ENCODE results near the gene RETSAT.
A peak's percentile ranks its signal among the peaks of the same experiment; 100 is the strongest.

The RETSAT gene

DNA sequence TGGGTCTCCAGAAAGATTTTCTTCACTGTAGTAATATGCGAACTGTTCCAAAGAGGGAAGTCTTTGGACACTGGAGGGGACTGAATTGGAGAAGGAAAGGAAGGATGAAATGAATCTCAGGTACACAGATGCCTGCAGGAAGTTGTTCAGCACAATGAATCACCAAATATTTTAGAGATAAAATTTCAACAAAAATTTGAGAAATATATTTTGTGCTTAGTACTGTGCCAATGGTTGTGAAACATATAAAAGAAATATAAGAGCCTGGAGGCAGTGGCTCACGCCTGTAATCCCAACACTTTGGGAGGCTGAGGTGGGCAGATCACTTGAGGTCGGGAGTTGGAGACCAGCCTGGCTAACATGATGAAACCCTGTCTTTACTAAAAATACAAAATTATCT, 3.4 kb upstream of the RETSAT start:
- TF ChIP-seq CTCF (IDR thresholded peaks at IDR 0.05), result no peak
- Mint-ChIP-seq H3K9me3 (no peaks in the 10 kb centered on the region), H3K36me3 (ENCODE audit: low read depth) (peaks cover 21% of the 10 kb centered on the region), H3K27ac (no peak overlapping the region), H3K4me3 (no peak overlapping the region), H3K4me1 (peaks cover 30% of the 10 kb centered on the region), H3K27me3 (ENCODE audit: low read depth, poor library complexity) (no peaks in the 10 kb centered on the region)
- DNase-seq, result no peak

GRCh38 chr2:85356186-85356585, 1.9 kb upstream of the RETSAT start:
- DNase-seq, result no peak
- Mint-ChIP-seq H3K36me3 (ENCODE audit: low read depth) (peaks cover 13% of the 10 kb centered on the region), H3K9me3 (no peaks in the 10 kb centered on the region), H3K4me3 (no peak overlapping the region), H3K27me3 (ENCODE audit: low read depth, poor library complexity) (no peaks in the 10 kb centered on the region), H3K4me1 (peaks cover 30% of the 10 kb centered on the region), H3K27ac (no peak overlapping the region)
- TF ChIP-seq CTCF (IDR thresholded peaks at IDR 0.05), result no peak

DNA sequence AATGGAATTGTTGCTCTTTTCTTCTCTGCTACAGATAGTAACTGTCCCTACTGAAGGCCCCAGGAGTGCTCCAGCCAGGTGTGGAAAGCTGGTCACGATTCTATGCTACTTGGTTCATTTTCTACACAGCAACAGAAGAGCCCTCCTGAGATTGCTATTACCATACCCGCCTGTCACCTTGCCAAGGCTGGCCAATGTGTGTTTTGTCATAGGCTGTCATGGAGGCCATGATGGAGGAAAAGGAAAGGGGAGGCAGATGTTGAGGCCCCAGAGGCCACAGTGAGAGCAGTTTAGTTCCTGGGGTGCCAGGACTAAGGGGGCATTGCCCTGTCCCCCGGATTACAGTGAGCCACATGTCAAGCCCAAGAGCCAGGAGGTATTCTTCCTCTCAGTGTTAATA, 1.2 kb upstream of the RETSAT start:
- no peak for DNase-seq
- H3K4me1 Mint-ChIP-seq, result peaks cover 30% of the 10 kb centered on the region
- peak overlapping the region; percentile 98 for H3K4me3 Mint-ChIP-seq
- peaks cover 19% of the 10 kb centered on the region for H3K36me3 Mint-ChIP-seq (ENCODE audit: low read depth)
- H3K9me3 Mint-ChIP-seq, result no peaks in the 10 kb centered on the region
- no peak overlapping the region for H3K27ac Mint-ChIP-seq
- H3K27me3 Mint-ChIP-seq (ENCODE audit: low read depth, poor library complexity), result no peaks in the 10 kb centered on the region
- no peak for TF ChIP-seq CTCF (IDR thresholded peaks at IDR 0.05)

DNA sequence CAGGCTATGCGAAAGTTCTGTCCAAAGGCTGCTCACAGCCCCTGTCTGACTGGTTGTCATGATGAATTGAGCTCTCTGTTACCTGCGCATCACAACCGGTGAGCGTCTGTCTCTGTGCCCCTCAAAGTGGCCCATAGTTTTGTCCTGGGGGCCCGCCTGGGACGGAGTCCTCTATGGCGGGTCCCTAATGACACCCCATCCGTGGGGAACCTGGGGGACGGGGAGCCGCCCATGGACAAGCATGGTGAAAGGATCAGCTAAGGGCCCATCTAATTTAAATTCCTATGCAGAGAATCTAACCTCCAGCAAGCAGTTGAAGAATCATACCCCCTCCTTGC, 714 bp upstream of the RETSAT start:
- H3K9me3 Mint-ChIP-seq, result no peaks in the 10 kb centered on the region
- peak overlapping the region; percentile 98 for H3K4me3 Mint-ChIP-seq
- no peak for TF ChIP-seq CTCF (IDR thresholded peaks at IDR 0.05)
- peaks cover 23% of the 10 kb centered on the region for H3K36me3 Mint-ChIP-seq (ENCODE audit: low read depth)
- no peaks in the 10 kb centered on the region for H3K27me3 Mint-ChIP-seq (ENCODE audit: low read depth, poor library complexity)
- peaks cover 30% of the 10 kb centered on the region for H3K4me1 Mint-ChIP-seq
- no peak for DNase-seq
- peak overlapping the region; percentile 80 for H3K27ac Mint-ChIP-seq

DNA sequence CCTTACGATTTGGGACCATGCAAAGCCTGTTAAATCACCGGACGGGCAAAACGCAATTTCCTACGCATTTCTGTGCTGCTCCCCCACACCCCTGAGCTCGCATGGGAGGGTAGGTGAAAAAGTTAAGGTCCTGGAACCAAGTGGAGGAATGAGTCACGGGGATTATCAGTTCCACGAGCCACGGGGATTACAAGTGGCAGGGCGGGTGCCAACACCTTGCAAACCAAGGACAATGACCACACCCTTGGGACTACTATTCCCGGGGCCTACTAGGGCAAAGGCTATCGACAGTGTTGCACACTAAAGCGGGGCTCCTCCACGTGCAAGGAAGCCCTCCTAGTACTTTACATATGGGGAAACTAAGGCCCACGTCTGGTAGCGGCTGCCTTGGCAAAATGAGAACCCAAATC, 447 bp downstream of the RETSAT start:
- no peak for TF ChIP-seq CTCF (IDR thresholded peaks at IDR 0.05)
- Mint-ChIP-seq H3K27me3 (ENCODE audit: low read depth, poor library complexity) (no peaks in the 10 kb centered on the region), H3K36me3 (ENCODE audit: low read depth) (peaks cover 26% of the 10 kb centered on the region), H3K27ac (no peak overlapping the region), H3K4me1 (peaks cover 30% of the 10 kb centered on the region), H3K4me3 (peak overlapping the region; percentile 98), H3K9me3 (no peaks in the 10 kb centered on the region)
- no peak for DNase-seq

DNA sequence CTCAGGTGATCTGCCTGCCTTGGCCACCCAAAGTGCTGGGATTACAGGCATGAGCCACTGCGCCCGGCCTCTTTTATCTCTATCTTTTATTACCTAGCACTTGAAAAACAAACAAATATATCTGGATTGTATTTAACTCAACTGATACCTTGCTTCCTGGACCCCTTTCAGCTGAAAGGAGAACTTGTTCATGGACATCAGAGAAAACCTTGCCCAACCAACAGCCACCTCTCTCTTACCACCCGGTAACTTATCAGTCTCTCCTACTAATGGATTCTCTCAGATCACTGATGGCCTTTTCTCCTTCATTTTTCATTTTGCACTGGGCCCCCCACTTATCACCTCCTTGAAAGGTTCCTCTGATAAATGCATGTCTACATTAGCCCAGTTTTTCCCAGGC, 6.7 kb downstream of the RETSAT start:
- TF ChIP-seq CTCF (IDR thresholded peaks at IDR 0.05), result no peak
- DNase-seq, result no peak
- H3K36me3 Mint-ChIP-seq (ENCODE audit: low read depth), result peaks cover 20% of the 10 kb centered on the region
- no peak overlapping the region for H3K27ac Mint-ChIP-seq
- H3K4me1 Mint-ChIP-seq, result peaks cover 6% of the 10 kb centered on the region
- no peaks in the 10 kb centered on the region for H3K9me3 Mint-ChIP-seq
- H3K27me3 Mint-ChIP-seq (ENCODE audit: low read depth, poor library complexity), result no peaks in the 10 kb centered on the region
- no peak overlapping the region for H3K4me3 Mint-ChIP-seq

Measured in nephron progenitor cell (in vitro differentiated cells).